Testis (tissue), 2 donors: ENCODE data around the gene TMEM35A.

Experiments used
- CTCF ChIP-seq, 3 experiments: fragments of 450-650 bp in 2 of 3; fragments of 200-600 bp in 1 of 3; sonication (generic) in 1 of 3; IDR thresholded peaks; one replicate each; pipeline ENCODE4 v1.5.1; 2016 to 2019; ENCODE audit warnings: antibody characterized with exemption in 3 of 3, mild to moderate bottlenecking in 2 of 3, moderate library complexity in 1 of 3
- POLR2A ChIP-seq: fragments of 450-650 bp; IDR thresholded peaks from one replicate; pipeline ENCODE4 v1.6.1; 2017; ENCODE audit warnings: antibody characterized with exemption, mild to moderate bottlenecking, moderate library complexity

GRCh38 chrX:101037231-101037630 lies 41.4 kb upstream of the TMEM35A start:
- TF ChIP-seq CTCF (IDR thresholded peaks at IDR 0.05) (no peak), POLR2A (no peak)
